HepG2 (cell line): ENCODE results near the gene SRSF1. TPM values are rescaled to one million over a fixed set of nuclear protein-coding genes. Genes with fewer than 3 reads are reported as not detected.

Experiments
- AKAP8 ChIP-seq: sonication (generic); formaldehyde crosslinking; IDR thresholded peaks from 2 replicates; pipeline ENCODE4 v1.5.1; 2020; ENCODE audit warnings: mild to moderate bottlenecking, missing genetic modification reagents
- CENPX ChIP-seq: sonication (generic); formaldehyde crosslinking; IDR thresholded peaks from 2 replicates; pipeline ENCODE4 v1.9.0; 2021; ENCODE audit warnings: mild to moderate bottlenecking, missing genetic modification reagents, moderate library complexity
- HNRNPL ChIP-seq: fragments of 200-400 bp; formaldehyde crosslinking; IDR thresholded peaks from 2 replicates; pipeline ENCODE4 v1.6.1; 2017; ENCODE audit warnings: mild to moderate bottlenecking, low read depth, low read length
- MAX ChIP-seq: IDR thresholded peaks from 2 replicates; pipeline ENCODE4 v1.6.1; 2012; ENCODE audit warnings: inconsistent platforms
- MBD4 ChIP-seq: IDR thresholded peaks from 2 replicates; pipeline ENCODE4 v1.6.1; 2012; ENCODE audit warnings: low read length, inconsistent platforms, borderline replicate concordance
- MED13 ChIP-seq: sonication (generic); formaldehyde crosslinking; IDR thresholded peaks from 2 replicates; pipeline ENCODE4 v1.5.0; 2020; ENCODE audit warnings: missing genetic modification reagents
- MTA3 ChIP-seq: sonication (generic); formaldehyde crosslinking; IDR thresholded peaks from 2 replicates; pipeline ENCODE4 v1.4.0; 2020; ENCODE audit warnings: missing genetic modification reagents
- NFE2L1 ChIP-seq: sonication (generic); formaldehyde crosslinking; IDR thresholded peaks from 2 replicates; pipeline ENCODE4 v1.4.0; 2020; ENCODE audit warnings: missing genetic modification reagents, mild to moderate bottlenecking, borderline replicate concordance
- SIX1 ChIP-seq: sonication (generic); formaldehyde crosslinking; IDR thresholded peaks from 2 replicates; pipeline ENCODE4 v1.4.0; 2020; ENCODE audit warnings: missing genetic modification reagents, borderline replicate concordance
- SMARCE1 ChIP-seq: fragments of 450-650 bp; IDR thresholded peaks from 2 replicates; pipeline ENCODE4 v1.6.1; 2017; ENCODE audit warnings: borderline replicate concordance
- TEAD3 ChIP-seq: optimal IDR thresholded peaks from 2 replicates; pipeline ENCODE3; 2016; ENCODE audit warnings: borderline replicate concordance
- THAP11 ChIP-seq: IDR thresholded peaks from 2 replicates; pipeline ENCODE4 v1.6.1; 2016; ENCODE audit warnings: missing biosample characterization, missing genetic modification reagents
- TSC22D2 ChIP-seq: sonication (generic); formaldehyde crosslinking; IDR thresholded peaks from 2 replicates; pipeline ENCODE4 v1.5.1; 2020; ENCODE audit warnings: missing genetic modification reagents, mild to moderate bottlenecking, borderline replicate concordance
- ZBTB25 ChIP-seq: IDR thresholded peaks from 2 replicates; pipeline ENCODE4 v1.6.1; 2018; ENCODE audit warnings: missing genetic modification reagents
- ZBTB49 ChIP-seq: sonication (generic); formaldehyde crosslinking; IDR thresholded peaks from 2 replicates; pipeline ENCODE4 v1.4.0; 2020; ENCODE audit warnings: missing genetic modification reagents, borderline replicate concordance
- ZFAT ChIP-seq: sonication (generic); formaldehyde crosslinking; conservative IDR thresholded peaks from 2 replicates; pipeline ENCODE4 v1.8.1; 2023; ENCODE audit warnings: missing genetic modification reagents, inconsistent platforms
- ZGPAT ChIP-seq: IDR thresholded peaks from 2 replicates; pipeline ENCODE4 v1.6.1; 2016; ENCODE audit warnings: mild to moderate bottlenecking
- ZKSCAN8 ChIP-seq: IDR thresholded peaks from 2 replicates; pipeline ENCODE4 v1.6.1; 2016; ENCODE audit warnings: borderline replicate concordance, missing genetic modification reagents, missing compliant biosample characterization
- ZNF207 ChIP-seq: fragments of 450-650 bp; IDR thresholded peaks from 2 replicates; pipeline ENCODE4 v1.6.1; 2016; ENCODE audit warnings: antibody characterized with exemption, borderline replicate concordance
- ZNF530 ChIP-seq: sonication (generic); formaldehyde crosslinking; IDR thresholded peaks from 2 replicates; pipeline ENCODE4 v1.5.0; 2020; ENCODE audit warnings: low read depth, mild to moderate bottlenecking, missing genetic modification reagents
- ZNF674 ChIP-seq: sonication (generic); formaldehyde crosslinking; IDR thresholded peaks from 2 replicates; pipeline ENCODE4 v1.5.0; 2020; ENCODE audit warnings: low read depth, mild to moderate bottlenecking, missing genetic modification reagents
- ZNF709 ChIP-seq: sonication (generic); formaldehyde crosslinking; IDR thresholded peaks from 2 replicates; pipeline ENCODE4 v1.5.0; 2020; ENCODE audit warnings: mild to moderate bottlenecking, missing genetic modification reagents
- polyA plus RNA-seq, 8 experiments: library from polyadenylated mRNA; depleted of rRNA in 3 of 8; stranded (reverse) in 7 of 8; unstranded in 1 of 8; fragments of >200 nt; fragmentation: Illumina TruSeq in 4 of 8; extraction: Trizol in 4 of 8; gene quantifications; 2 replicates each; pipeline versions ENCODE4 v1.2.1 to v1.2.3, GENCODE V29; 2011 to 2016; ENCODE audit warnings: low read depth in 4 of 8, missing spikeins in 1 of 8, mixed read lengths in 1 of 8; ENCODE audit not compliant: insufficient read depth in 1 of 8
- total RNA-seq, 5 experiments: library from RNA; depleted of rRNA; stranded (reverse); fragments of >200 nt; fragmentation: Illumina TruSeq; extraction: Trizol; gene quantifications; 2 replicates each; pipeline ENCODE4 v1.2.3, GENCODE V29; 2016; ENCODE audit warnings: low read depth in 1 of 5
- TF ChIP-seq, protein P1 (sequence below): sonication (generic); formaldehyde crosslinking; IDR thresholded peaks from 2 replicates; pipeline ENCODE4 v1.5.0; 2020; ENCODE audit warnings: mild to moderate bottlenecking, missing genetic modification reagents

SRSF1 gene
- total and polyA plus RNA-seq, 2 of the 13 experiments (the other 11 are each of a cell fraction or from before 2014, with no cell fraction given), result 142 to 445 TPM

- TF ChIP-seq AKAP8 (CRISPR knock-in tag) (no peak), SMARCE1 (no peak), ZKSCAN8 (CRISPR knock-in tag) (no peak), MAX (0 out of 2 replicates have a peak, but pooled peaks have one; percentile 8), ZNF207 (no peak), ZNF530 (CRISPR knock-in tag) (no peak), CENPX (CRISPR knock-in tag) (no peak), MTA3 (CRISPR knock-in tag) (no peak), ZNF674 (CRISPR knock-in tag) (no peak), ZBTB49 (CRISPR knock-in tag) (0 out of 2 replicates have a peak, but pooled peaks have one; percentile 33), THAP11 (0 out of 2 replicates have a peak, but pooled peaks have one; percentile 2), ZFAT (CRISPR knock-in tag) (no peak), ZBTB25 (CRISPR knock-in tag) (0 out of 2 replicates have a peak, but pooled peaks have one; percentile 18), HNRNPL (no peak), ZGPAT (CRISPR knock-in tag) (no peak; the same call in 1 of the 2 replicates), MBD4 (no peak), TSC22D2 (CRISPR knock-in tag) (0 out of 2 replicates have a peak, but pooled peaks have one; percentile 23), TEAD3 (peak; percentile 32), NFE2L1 (CRISPR knock-in tag) (no peak), SIX1 (CRISPR knock-in tag) (peak; percentile 32; the same call in 1 of the 2 replicates), ZNF709 (CRISPR knock-in tag) (no peak; the same call in 1 of the 2 replicates), MED13 (CRISPR knock-in tag) (peak; percentile 10; the same call in 1 of the 2 replicates)
- TF ChIP-seq, protein P1, sequence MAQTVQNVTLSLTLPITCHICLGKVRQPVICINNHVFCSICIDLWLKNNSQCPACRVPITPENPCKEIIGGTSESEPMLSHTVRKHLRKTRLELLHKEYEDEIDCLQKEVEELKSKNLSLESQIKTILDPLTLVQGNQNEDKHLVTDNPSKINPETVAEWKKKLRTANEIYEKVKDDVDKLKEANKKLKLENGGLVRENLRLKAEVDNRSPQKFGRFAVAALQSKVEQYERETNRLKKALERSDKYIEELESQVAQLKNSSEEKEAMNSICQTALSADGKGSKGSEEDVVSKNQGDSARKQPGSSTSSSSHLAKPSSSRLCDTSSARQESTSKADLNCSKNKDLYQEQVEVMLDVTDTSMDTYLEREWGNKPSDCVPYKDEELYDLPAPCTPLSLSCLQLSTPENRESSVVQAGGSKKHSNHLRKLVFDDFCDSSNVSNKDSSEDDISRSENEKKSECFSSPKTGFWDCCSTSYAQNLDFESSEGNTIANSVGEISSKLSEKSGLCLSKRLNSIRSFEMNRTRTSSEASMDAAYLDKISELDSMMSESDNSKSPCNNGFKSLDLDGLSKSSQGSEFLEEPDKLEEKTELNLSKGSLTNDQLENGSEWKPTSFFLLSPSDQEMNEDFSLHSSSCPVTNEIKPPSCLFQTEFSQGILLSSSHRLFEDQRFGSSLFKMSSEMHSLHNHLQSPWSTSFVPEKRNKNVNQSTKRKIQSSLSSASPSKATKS (CRISPR knock-in tag), result peak; percentile 53; the same call in 1 of the 2 replicates
Observed at GRCh38 chr17:58005728-58006559, 1.1 kb downstream of the SRSF1 start (continued).
